ENCODE measurements around the gene ZNF83.
"Not testable (repeated sequence)": the region's sequence is repeated elsewhere in the genome, so short reads cannot be mapped to it uniquely, and the experiment has no call there.

Gene ZNF83

DNA sequence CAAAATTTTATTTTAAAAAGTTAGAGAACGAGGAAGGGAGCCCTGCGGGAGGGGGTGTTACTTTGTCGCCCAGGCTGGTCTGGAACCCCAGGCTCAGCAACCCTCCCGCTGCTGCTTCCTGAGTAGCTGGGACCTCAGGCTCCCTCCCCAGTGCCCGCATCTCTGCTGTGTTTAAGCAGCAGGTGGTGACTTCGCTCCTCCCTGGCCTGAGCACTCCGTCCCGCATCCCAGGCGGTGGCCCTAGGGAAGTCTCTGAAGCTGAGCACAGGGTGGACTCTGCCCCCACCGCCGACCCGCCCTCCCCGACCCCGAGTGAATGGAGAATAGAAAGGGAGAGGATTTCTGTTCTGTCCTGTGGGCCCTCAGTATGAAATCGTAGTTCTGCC is 37.5 kb downstream of the ZNF83 start:
- H3K4me3 ChIP-seq (replicated peaks; ENCODE audit: low read depth, low read length), result peak overlapping the region; percentile 75
- TF ChIP-seq, protein P1, sequence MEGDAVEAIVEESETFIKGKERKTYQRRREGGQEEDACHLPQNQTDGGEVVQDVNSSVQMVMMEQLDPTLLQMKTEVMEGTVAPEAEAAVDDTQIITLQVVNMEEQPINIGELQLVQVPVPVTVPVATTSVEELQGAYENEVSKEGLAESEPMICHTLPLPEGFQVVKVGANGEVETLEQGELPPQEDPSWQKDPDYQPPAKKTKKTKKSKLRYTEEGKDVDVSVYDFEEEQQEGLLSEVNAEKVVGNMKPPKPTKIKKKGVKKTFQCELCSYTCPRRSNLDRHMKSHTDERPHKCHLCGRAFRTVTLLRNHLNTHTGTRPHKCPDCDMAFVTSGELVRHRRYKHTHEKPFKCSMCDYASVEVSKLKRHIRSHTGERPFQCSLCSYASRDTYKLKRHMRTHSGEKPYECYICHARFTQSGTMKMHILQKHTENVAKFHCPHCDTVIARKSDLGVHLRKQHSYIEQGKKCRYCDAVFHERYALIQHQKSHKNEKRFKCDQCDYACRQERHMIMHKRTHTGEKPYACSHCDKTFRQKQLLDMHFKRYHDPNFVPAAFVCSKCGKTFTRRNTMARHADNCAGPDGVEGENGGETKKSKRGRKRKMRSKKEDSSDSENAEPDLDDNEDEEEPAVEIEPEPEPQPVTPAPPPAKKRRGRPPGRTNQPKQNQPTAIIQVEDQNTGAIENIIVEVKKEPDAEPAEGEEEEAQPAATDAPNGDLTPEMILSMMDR (IDR thresholded peaks at IDR 0.05; ENCODE audit: low read length, missing control alignments), result no peak
- no peak for DNase-seq (ENCODE audit: low read depth)

DNA sequence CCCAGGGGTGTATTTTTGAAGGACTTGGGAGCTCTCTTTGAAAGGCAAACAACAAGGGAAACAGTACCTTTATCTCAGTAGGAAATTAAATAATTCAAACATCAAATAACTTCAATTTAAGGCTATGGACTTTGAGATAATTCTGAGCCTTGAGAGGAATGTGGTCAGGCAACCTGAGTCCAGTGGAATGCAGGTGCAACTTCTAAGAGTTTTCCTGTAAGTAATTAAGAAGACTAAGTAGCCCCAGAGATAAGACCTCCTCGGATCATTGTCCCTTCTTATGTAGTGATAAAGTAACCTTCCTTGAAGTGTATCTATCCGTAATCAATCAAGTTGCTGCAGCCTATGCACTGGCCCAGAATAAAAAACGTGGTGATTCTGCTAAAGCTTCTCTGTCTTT is 38.9 kb downstream of the ZNF83 start:
- no peak for DNase-seq (ENCODE audit: low read depth)
- H3K4me3 ChIP-seq (replicated peaks; ENCODE audit: low read depth, low read length), result no peak overlapping the region
- TF ChIP-seq, protein P1 (IDR thresholded peaks at IDR 0.05; ENCODE audit: low read length, missing control alignments), result no peak

DNA sequence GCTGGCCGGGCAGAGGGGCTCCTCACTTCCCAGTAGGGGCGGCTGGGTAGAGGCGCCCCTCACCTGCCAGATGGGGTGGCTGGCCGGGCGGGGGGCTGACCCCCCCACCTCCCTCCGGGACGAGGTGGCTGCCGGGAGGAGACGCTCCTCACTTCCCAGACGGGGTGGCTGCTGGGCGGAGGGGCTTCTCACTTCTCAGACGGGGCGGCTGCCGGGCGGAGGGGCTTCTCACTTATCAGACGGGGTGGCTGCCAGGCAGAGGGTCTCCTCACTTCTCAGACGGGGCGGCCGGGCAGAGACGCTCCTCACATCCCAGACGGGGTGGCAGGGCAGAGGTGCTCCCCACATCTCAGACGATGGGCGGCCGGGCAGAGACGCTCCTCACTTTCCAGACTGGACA is 44.7 kb downstream of the ZNF83 start:
- not testable (repeated sequence) for H3K4me3 ChIP-seq (replicated peaks; ENCODE audit: low read depth, low read length); DNase-seq (ENCODE audit: low read depth)

DNA sequence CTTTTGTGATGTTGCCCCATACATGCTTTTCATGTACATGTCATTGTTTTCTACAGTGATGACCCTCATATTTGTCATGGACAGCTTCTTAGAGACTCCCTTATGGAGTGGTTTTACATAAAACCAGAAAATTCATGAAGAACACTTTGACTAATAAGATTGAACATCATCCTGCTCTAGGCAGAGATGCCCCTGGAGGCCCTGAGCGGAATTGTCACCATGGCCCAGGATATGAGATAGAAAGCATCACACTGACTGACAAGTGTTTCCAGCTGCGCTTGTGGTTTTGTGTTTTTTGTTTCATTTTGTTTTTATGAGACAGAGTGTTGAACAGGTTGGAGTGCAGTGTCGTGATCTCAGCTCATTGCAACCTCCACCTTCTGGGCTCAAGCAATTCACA is 45.9 kb downstream of the ZNF83 start:
- TF ChIP-seq, protein P1 (IDR thresholded peaks at IDR 0.05; ENCODE audit: low read length, missing control alignments), result no peak
- no peak for DNase-seq (ENCODE audit: low read depth)
- no peak overlapping the region for H3K4me3 ChIP-seq (replicated peaks; ENCODE audit: low read depth, low read length)

- H3K4me3 ChIP-seq (replicated peaks; ENCODE audit: low read depth, low read length), result no peak overlapping the region
- no peak for DNase-seq (ENCODE audit: low read depth)
- TF ChIP-seq, protein P1 (IDR thresholded peaks at IDR 0.05; ENCODE audit: low read length, missing control alignments), result no peak
Observed at GRCh38 chr19:52590728-52591127, 47.4 kb downstream of the ZNF83 start.

DNA sequence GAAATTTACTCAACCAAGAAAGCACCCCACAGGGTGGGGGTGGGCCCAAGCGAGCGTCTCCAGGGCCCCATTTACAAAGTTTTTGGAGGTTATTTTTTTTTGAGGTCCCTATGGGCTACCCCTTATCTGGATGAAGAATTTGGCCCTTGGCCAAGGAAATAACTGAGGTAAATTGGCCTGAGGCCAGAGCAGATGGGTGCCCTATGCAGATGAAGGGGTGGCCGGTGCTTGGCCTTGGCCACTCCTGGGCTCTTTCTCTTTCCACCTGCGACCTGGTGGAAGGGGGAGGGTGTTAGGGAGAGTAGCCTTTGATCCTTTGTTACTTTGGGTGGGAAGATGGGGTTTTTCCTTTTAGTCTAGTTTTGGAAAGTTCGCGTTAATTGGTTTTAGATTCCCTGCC is 52.6 kb downstream of the ZNF83 start:
- no peak overlapping the region for H3K4me3 ChIP-seq (replicated peaks; ENCODE audit: low read depth, low read length)
- TF ChIP-seq, protein P1 (IDR thresholded peaks at IDR 0.05; ENCODE audit: low read length, missing control alignments), result no peak

DNA sequence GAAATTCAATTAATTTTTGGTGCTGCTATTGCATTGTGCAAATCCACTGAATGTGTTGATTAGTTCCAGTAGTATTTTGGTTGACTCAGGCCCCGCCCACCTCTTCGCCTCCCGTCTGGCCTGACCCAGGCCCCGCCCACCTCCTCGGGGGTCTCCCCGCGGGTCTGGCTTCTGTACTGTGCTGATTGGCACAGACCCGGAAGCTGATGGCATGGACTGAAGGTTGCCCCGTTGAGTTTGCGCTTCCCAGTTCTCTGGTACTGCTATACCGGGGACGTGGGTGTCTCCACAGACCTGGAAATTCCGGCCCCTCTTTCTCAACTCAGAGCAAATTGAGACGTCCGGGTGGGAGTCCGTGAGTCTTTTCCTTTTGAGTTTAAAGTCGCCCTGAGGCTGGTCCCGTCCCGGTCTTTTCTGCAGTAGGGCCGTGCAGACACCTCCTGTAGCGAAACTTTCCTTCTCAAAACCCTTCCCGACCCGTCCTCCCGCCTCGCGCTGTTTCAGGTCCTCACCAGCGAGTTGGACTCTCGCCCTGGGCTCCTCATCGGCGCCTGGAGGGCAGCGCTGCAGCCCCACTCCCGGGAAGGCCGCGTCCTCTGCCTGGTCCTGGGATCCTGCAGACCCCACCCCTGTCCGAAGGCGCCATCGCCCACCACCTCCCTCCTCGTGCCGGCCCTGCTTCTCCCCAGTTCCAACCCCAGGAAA is 53.3 kb downstream of the ZNF83 start:
- H3K4me3 ChIP-seq (replicated peaks; ENCODE audit: low read depth, low read length), result no peak overlapping the region
- TF ChIP-seq, protein P1 (IDR thresholded peaks at IDR 0.05; ENCODE audit: low read length, missing control alignments), result no peak
- no peak for DNase-seq (ENCODE audit: low read depth)

More for the DNA sequence above, 52.6 kb downstream of the ZNF83 start:
- DNase-seq (ENCODE audit: low read depth), result no peak

Data from fibroblast of pulmonary artery (primary cell).